A673 (cell line): ENCODE results near the gene CNTN5.

ENCODE experiments used
- CTCF ChIP-seq: fragments of 300-800, 200-600 bp; sonication (generic); conservative IDR thresholded peaks from 2 replicates; pipeline ENCODE4 v1.5.1; 2017; ENCODE audit warnings: low read depth, mild to moderate bottlenecking, antibody characterized with exemption, low read length, moderate library complexity, mixed read lengths
- EZH2 ChIP-seq: fragments of 200-600 bp; sonication (generic); IDR thresholded peaks from 2 replicates; pipeline ENCODE4 v1.6.1; 2017; ENCODE audit warnings: borderline replicate concordance, low read depth, mild to moderate bottlenecking, mixed read lengths, antibody characterized with exemption, low read length; ENCODE audit not compliant: poor library complexity, severe bottlenecking

- TF ChIP-seq CTCF (no peak), EZH2 (no peak)
Measured at GRCh38 chr11:100066399-100066798, 1045.7 kb downstream of the CNTN5 start.
